Gastrocnemius medialis (tissue), 4 donors: ENCODE results near the gene PTN.

Experiments used
- POLR2A ChIP-seq, 2 donors: fragments of 450-650 bp; IDR thresholded peaks; one replicate each; pipeline ENCODE4 v1.6.1; 2017; ENCODE audit warnings: antibody characterized with exemption in 2 of 2, mild to moderate bottlenecking in 2 of 2, moderate library complexity in 2 of 2
- TF ChIP-seq, protein P1 (sequence below), 5 experiments: fragments of 450-650 bp in 3 of 5; fragments of 200-600 bp in 2 of 5; sonication (generic) in 2 of 5; IDR thresholded peaks in 4 of 5; conservative IDR thresholded peaks in 1 of 5; 1 replicate in 4 of 5; 2 replicates in 1 of 5; pipeline ENCODE4 v1.5.1; 2016 to 2019; ENCODE audit warnings: antibody characterized with exemption in 5 of 5, mild to moderate bottlenecking in 3 of 5, moderate library complexity in 3 of 5

DNA sequence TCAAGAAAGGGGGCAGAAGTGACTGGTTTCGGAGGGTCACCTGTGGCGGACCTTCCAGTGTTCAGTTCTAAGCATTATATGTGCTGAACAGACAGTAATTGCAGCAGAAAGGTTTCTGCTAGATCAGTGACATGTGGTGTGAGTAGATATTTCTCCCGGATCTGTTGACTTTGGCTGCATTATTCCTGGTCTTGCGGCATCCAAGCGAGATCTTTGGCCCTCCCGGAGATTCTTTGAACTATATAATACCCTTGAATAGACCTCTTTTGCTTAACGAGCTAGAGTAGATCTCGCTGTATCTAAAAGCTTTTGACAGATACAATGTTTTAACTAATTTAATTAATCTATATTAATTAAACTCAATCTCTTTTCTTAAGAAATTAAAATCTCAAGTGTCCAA is 99.8 kb downstream of the PTN start:
- no peak for TF ChIP-seq POLR2A (IDR thresholded peaks at IDR 0.05)
- TF ChIP-seq, protein P1, sequence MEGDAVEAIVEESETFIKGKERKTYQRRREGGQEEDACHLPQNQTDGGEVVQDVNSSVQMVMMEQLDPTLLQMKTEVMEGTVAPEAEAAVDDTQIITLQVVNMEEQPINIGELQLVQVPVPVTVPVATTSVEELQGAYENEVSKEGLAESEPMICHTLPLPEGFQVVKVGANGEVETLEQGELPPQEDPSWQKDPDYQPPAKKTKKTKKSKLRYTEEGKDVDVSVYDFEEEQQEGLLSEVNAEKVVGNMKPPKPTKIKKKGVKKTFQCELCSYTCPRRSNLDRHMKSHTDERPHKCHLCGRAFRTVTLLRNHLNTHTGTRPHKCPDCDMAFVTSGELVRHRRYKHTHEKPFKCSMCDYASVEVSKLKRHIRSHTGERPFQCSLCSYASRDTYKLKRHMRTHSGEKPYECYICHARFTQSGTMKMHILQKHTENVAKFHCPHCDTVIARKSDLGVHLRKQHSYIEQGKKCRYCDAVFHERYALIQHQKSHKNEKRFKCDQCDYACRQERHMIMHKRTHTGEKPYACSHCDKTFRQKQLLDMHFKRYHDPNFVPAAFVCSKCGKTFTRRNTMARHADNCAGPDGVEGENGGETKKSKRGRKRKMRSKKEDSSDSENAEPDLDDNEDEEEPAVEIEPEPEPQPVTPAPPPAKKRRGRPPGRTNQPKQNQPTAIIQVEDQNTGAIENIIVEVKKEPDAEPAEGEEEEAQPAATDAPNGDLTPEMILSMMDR (IDR thresholded peaks at IDR 0.05 in 4 of 5, conservative IDR thresholded peaks at IDR 0.05 in 1 of 5), result no peak
